Cardiac septum (tissue), 1 donor: ENCODE measurements around the gene CD74. TPM values are rescaled to one million over a fixed set of nuclear protein-coding genes. Genes with fewer than 3 reads are reported as not detected.
A peak's percentile ranks its signal among the peaks of the same experiment; 100 is the strongest.
"Not testable (repeated sequence)": the region's sequence is repeated elsewhere in the genome, so short reads cannot be mapped to it uniquely, and the experiment has no call there.

Experiments used
- DNase-seq: peaks from one replicate; pipeline ENCODE4 v3.0.0-alpha.2; 2020; ENCODE audit warnings: low spot score
- intact Hi-C: fragments of 100-400 bp; cut with DNase I; formaldehyde crosslinking; loops from one replicate; pipeline ENCODE4 v1.14.0; 2022
- long read RNA-seq: library from polyadenylated mRNA; unstranded; transcript quantifications from one replicate; pipeline ENCODE4 v2.0.0, GENCODE V29; 2021
- total RNA-seq: library from RNA; stranded (reverse); fragmentation: NEBNext Ultra II Directional; extraction: Animal tissue kit (Norgen Biotek cat#: 25700); gene quantifications from one replicate; pipeline ENCODE4 v1.2.1, GENCODE V29; 2021
- donor health status: DM: no; HTN: no; CAD: no.

The CD74 gene
- 239 TPM for total RNA-seq
- long read RNA-seq, transcript CD74-201 (9 exons, 981 nt): minor isoform, 43 of 238 reads
- long read RNA-seq, transcript CD74-202 (8 exons, 1,449 nt): major isoform, 175 of 238 reads
- long read RNA-seq, partial matches to known transcripts: 18 of 238 reads
- long read RNA-seq, other reads (novel, unspliced or antisense): 0 of 238 reads

- DNase-seq: peak; percentile 92
- intact Hi-C loops: no loop called here
Measured at GRCh38 chr5:150412319-150413175, at the start of gene CD74. Gene CD74, minus strand, starts transcription at chr5:150412910. Its CDS starts 161 bp downstream, at chr5:150412749.

DNA sequence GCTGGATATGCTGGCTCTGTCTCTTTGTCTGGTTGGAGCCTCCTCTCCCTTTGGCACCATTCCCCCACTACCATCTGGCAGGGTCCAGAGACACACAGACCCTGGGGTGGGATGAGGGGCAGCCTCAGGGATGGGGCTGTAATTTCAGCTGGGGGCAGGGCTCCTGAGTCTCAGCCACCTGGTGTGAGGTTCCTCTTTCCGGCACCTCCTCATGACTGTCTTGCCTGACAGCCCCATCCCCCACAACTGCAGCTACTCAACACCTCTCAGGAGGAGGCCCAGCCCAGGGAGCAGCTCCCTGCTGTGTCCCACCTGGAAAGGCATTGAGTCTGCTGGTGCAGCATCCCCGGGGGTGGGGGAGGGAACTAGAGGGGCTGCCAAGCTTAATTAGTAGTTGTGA lies 48.5 kb upstream of the CD74 start:
- no peak for DNase-seq
- intact Hi-C loops: loop anchor here (10.0 kb wide), 1 partner anchor 384 kb away; the partner anchor contains the start of gene IRGM

- intact Hi-C loops: loop anchor here (10.0 kb wide), 1 partner anchor 384 kb away; the partner anchor contains the start of gene IRGM
- DNase-seq: no peak
Measured at GRCh38 chr5:150460781-150461180, 48.1 kb upstream of the CD74 start.

GRCh38 chr5:150458802-150459557 lies 46.3 kb upstream of the CD74 start:
- peak; percentile 92 for DNase-seq
- intact Hi-C loops: loop anchor here (1.0 to 2.0 kb wide), 2 partner anchors 64 to 86 kb away; no protein-coding TSS in a partner anchor

GRCh38 chr5:150457562-150458240 lies 45.0 kb upstream of the CD74 start:
- intact Hi-C loops: loop anchor here (2.0 kb wide), 1 partner anchor 65 kb away; no protein-coding TSS in a partner anchor
- no peak for DNase-seq

DNA sequence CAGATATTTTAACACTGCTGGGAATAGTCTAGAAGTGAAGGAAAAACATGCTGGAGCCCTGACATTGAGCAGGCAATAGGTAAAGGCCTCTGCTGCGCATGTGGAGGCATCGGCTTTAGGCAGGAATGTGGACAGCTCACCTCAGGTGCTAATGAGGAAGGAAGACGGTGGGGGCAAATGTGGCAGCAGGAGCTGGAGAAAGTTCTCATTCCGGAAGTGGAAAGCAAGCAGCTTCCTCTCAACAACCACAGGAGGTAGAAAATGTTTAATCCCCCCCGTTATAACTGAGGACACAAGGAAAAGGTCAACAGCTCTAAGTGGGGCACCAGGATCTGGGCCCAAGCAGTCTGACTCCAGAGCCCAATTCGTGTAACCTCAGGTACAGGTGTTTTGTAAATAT lies 44.4 kb upstream of the CD74 start:
- intact Hi-C loops: no loop called here
- no peak for DNase-seq

- intact Hi-C loops: loop anchor here (5.0 kb wide), 2 partner anchors 97 to 248 kb away; partner anchors contain the start of genes RBM22 and TCOF1
- no peak for DNase-seq
Measured at GRCh38 chr5:150454492-150455229, 42.0 kb upstream of the CD74 start.

- not testable (repeated sequence) for DNase-seq
- intact Hi-C loops: loop anchor here (5.0 kb wide), 2 partner anchors 97 to 248 kb away; partner anchors contain the start of genes RBM22 and TCOF1
Measured at GRCh38 chr5:150454027-150454426, 41.3 kb upstream of the CD74 start.

DNA sequence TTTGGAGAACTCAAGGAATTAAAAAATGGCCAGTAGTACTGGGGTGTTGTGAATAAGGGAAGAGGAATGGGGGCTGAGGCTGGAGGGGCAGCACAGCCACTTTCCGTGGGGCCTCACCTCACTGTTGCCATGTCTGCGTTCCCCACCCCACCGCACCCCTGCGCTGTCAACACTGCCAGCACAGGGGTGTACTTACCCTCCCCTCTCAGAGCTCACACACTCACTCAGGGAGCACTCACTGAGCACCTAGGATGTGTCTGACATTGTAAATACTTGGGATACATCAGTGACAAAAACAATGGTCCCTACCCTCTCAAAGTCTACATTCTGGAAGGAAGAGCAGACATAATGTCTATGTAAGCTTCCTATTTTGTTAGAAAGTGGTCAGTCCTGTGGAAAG lies 40.2 kb upstream of the CD74 start:
- no peak for DNase-seq
- intact Hi-C loops: loop anchor here (5.0 kb wide), 2 partner anchors 96 to 249 kb away; partner anchors contain the start of genes RBM22 and TCOF1

DNA sequence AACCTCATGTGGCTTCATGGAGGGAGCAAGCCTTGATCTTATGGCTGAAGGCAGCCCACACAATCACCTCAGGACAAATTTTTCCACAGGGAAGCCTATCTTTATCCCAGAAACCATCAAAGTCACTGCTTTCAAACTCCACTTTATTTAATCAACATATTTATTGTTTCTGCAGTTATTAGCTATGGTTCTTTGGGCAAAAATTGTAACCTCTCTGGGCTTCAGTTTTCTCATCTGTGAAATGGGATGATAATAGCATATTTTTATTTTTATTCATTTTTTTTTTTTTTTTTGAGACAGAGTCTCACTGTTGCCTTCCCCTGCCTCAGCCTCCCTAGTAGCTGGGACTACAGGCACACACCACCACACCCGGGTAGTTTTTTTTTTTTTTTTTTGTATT lies 38.9 kb upstream of the CD74 start:
- DNase-seq: no peak
- intact Hi-C loops: loop anchor here (5.0 kb wide), 2 partner anchors 94 to 251 kb away; partner anchors contain the start of genes RBM22 and TCOF1

DNA sequence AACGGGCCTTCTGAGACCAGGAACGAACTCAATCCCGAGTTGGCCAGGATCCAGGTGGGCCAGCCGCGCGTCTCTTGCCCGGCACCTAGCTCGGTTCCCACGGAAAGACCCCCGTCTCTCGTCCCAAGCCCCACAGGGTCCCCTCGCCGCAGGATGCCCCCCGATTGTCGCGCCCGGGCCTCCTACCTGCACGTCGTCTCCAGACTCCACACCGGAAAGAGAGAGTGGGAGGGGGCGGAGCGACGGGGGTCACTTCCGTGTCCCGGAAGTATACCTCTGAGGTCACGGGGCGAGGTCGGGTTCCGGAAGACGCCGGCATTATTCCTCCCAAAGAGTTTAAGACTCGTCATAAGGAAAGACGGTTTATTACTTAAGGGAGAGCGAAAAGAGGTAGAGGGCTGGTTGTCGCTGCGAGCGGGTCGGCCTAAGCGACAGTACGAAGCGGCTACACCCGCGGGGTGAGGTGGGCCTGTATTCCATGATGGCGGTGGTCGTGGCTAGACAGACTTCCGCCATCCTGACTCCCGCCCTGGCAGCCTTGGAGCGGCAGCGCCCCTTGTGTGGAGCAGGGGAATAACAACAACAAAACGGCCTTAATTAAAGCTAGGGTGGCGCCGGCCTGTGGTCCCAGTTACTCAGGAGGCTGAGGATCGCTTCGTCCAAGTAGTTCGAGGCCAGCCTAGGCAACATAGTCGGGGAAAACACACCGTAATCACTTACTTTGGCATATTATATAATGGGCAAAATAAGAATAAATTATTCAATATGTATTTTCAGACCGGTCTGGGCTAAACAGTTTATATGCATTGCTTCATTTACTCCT lies 37.0 kb upstream of the CD74 start, which contains the start of gene RPS14:
RPS14 (minus strand) TSS at position 223 of the 823 bp plus-strand sequence. CDS start 2,006 bp downstream, outside the sequence.
- peak; percentile 96 for DNase-seq
- intact Hi-C loops: loop anchor here (5.0 kb wide), 3 partner anchors 92 to 308 kb away; partner anchors contain the start of genes DCTN4, RBM22 and TCOF1

GRCh38 chr5:150448952-150449516 lies 36.3 kb upstream of the CD74 start:
- no peak for DNase-seq
- intact Hi-C loops: loop anchor here (5.0 kb wide), 1 partner anchor 308 kb away; the partner anchor contains the start of gene DCTN4

- no peak for DNase-seq
- intact Hi-C loops: loop anchor here (5.0 kb wide), 1 partner anchor 309 kb away; the partner anchor contains the start of gene DCTN4
Measured at GRCh38 chr5:150448334-150448733, 35.6 kb upstream of the CD74 start.

- DNase-seq: no peak
- intact Hi-C loops: loop anchor here (5.0 kb wide), 1 partner anchor 310 kb away; the partner anchor contains the start of gene DCTN4
Measured at GRCh38 chr5:150447188-150447587, 34.5 kb upstream of the CD74 start.

DNA sequence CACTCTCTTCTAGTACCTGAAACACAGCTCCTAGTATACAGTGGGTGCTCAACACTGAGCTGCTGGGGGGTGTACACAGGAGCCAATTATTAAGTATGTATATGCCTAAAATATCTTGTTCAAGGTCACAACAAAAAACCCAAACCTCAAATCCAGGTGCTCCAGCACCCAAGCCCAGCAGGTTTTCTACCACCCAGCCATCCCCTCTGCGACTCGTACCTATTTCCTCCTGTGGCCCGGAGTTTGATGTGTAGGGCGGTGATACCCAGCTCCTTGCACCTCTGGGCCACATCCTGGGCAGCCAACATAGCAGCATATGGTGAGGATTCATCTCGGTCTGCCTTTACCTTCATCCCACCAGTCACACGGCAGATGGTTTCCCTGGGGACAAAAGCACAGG lies 33.9 kb upstream of the CD74 start:
- DNase-seq: no peak
- intact Hi-C loops: loop anchor here (5.0 kb wide), 1 partner anchor 311 kb away; the partner anchor contains the start of gene DCTN4

DNA sequence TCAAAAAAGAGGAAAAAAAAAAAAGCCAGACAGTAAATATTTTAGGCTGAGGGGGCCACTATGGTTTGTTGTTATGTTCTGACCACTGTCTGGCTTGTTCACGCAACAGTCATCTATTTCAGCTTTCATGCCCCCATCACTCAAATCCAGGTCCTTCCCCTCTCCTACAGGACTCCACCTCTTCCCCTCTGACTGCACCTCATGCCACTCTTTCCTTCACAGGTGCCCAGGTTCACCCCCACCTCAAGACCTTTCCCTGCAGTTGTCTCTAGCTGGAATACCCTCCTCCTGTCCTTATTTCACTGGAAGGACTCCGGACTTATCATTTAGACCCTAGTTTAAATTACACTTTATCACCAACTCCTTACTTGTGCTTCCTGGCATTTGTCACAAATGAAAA lies 33.4 kb upstream of the CD74 start:
- DNase-seq: no peak
- intact Hi-C loops: loop anchor here (5.0 kb wide), 1 partner anchor 311 kb away; the partner anchor contains the start of gene DCTN4

- no peak for DNase-seq
- intact Hi-C loops: loop anchor here (5.0 kb wide), 1 partner anchor 313 kb away; the partner anchor contains the start of gene DCTN4
Measured at GRCh38 chr5:150444770-150445169, 32.1 kb upstream of the CD74 start.
